ENCODE data around the gene NOS1.

NOS1 gene

GRCh38 chr12:117329756-117330155 lies 31.7 kb downstream of the NOS1 start:
- DNase-seq: no peak

GRCh38 chr12:117328556-117329100 lies 32.8 kb downstream of the NOS1 start:
- no peak for DNase-seq

GRCh38 chr12:117322428-117322827 lies 39.0 kb downstream of the NOS1 start:
- DNase-seq: no peak

- no peak for DNase-seq
Observed at GRCh38 chr12:117321572-117321971, 39.9 kb downstream of the NOS1 start.

- no peak for DNase-seq
Observed at GRCh38 chr12:117318591-117318990, 42.8 kb downstream of the NOS1 start.

- no peak for DNase-seq
Observed at GRCh38 chr12:117316336-117316735, 45.1 kb downstream of the NOS1 start.

GRCh38 chr12:117313926-117314325 lies 47.5 kb downstream of the NOS1 start:
- DNase-seq: no peak

GRCh38 chr12:117312770-117313169 lies 48.7 kb downstream of the NOS1 start:
- no peak for DNase-seq

GRCh38 chr12:117309276-117309925 lies 52.0 kb downstream of the NOS1 start:
- no peak for DNase-seq

GRCh38 chr12:117300174-117300573 lies 61.3 kb downstream of the NOS1 start:
- DNase-seq: no peak

- no peak for DNase-seq
Observed at GRCh38 chr12:117298648-117299225, 62.7 kb downstream of the NOS1 start.

GRCh38 chr12:117298191-117298590 lies 63.2 kb downstream of the NOS1 start:
- no peak for DNase-seq

GRCh38 chr12:117294189-117294603 lies 67.2 kb downstream of the NOS1 start:
- no peak for DNase-seq

GRCh38 chr12:117293510-117293909 lies 67.9 kb downstream of the NOS1 start:
- no peak for DNase-seq

- no peak for DNase-seq
Observed at GRCh38 chr12:117292688-117293087, 68.7 kb downstream of the NOS1 start.

GRCh38 chr12:117284140-117284539 lies 77.3 kb downstream of the NOS1 start:
- no peak for DNase-seq

GRCh38 chr12:117282490-117282889 lies 78.9 kb downstream of the NOS1 start:
- DNase-seq: no peak

- no peak for DNase-seq
Observed at GRCh38 chr12:117280019-117280680, 81.3 kb downstream of the NOS1 start.

- DNase-seq: no peak
Observed at GRCh38 chr12:117279606-117280005, 81.8 kb downstream of the NOS1 start.

GRCh38 chr12:117277875-117278274 lies 83.6 kb downstream of the NOS1 start:
- DNase-seq: no peak

- DNase-seq: no peak
Observed at GRCh38 chr12:117273091-117273490, 88.3 kb downstream of the NOS1 start.

GRCh38 chr12:117272690-117273089 lies 88.7 kb downstream of the NOS1 start:
- DNase-seq: no peak

GRCh38 chr12:117262749-117263148 lies 98.7 kb downstream of the NOS1 start:
- DNase-seq: no peak

- DNase-seq: no peak
Observed at GRCh38 chr12:117261247-117261646, 100.2 kb downstream of the NOS1 start.
